ENCODE results near the gene KLF3. TPM values are rescaled to one million over a fixed set of nuclear protein-coding genes. Genes with fewer than 3 reads are reported as not detected.

The KLF3 gene
- polyA plus RNA-seq, 1 donor: 65.4 TPM

GRCh38 chr4:38693569-38693968, 29.6 kb downstream of the KLF3 start:
- DNase-seq: no peak

- DNase-seq: no peak
These were observed 30.3 kb downstream of the KLF3 start for GRCh38 chr4:38694330-38694729.

GRCh38 chr4:38695809-38696208, 31.8 kb downstream of the KLF3 start:
- DNase-seq: no peak

GRCh38 chr4:38696697-38697096, 32.7 kb downstream of the KLF3 start:
- no peak for DNase-seq

- no peak for DNase-seq
These were observed 34.2 kb downstream of the KLF3 start for GRCh38 chr4:38698176-38698575.

GRCh38 chr4:38699112-38699511, 35.1 kb downstream of the KLF3 start:
- no peak for DNase-seq

GRCh38 chr4:38703635-38704034, 39.6 kb downstream of the KLF3 start:
- no peak for DNase-seq

- DNase-seq: no peak
These were observed 40.7 kb downstream of the KLF3 start for GRCh38 chr4:38704622-38705154.

- DNase-seq: no peak
These were observed 42.3 kb downstream of the KLF3 start for GRCh38 chr4:38706301-38706700.

- DNase-seq: no peak
These were observed 46.1 kb downstream of the KLF3 start for GRCh38 chr4:38710053-38710452.

- DNase-seq: no peak
These were observed 47.1 kb downstream of the KLF3 start for GRCh38 chr4:38711066-38711465.

- DNase-seq: no peak
These were observed 51.1 kb downstream of the KLF3 start for GRCh38 chr4:38715050-38715449.

- DNase-seq: no peak
These were observed 52.3 kb downstream of the KLF3 start for GRCh38 chr4:38716256-38716655.

- DNase-seq: no peak
These were observed 53.6 kb downstream of the KLF3 start for GRCh38 chr4:38717604-38718003.

- no peak for DNase-seq
These were observed 59.1 kb downstream of the KLF3 start for GRCh38 chr4:38723114-38723513.

- DNase-seq: no peak
These were observed 59.9 kb downstream of the KLF3 start for GRCh38 chr4:38723726-38724474.

- DNase-seq: no peak
These were observed 60.4 kb downstream of the KLF3 start for GRCh38 chr4:38724475-38724808.

- no peak for DNase-seq
These were observed 64.7 kb downstream of the KLF3 start for GRCh38 chr4:38728631-38729141.

- DNase-seq: no peak
These were observed 66.5 kb downstream of the KLF3 start for GRCh38 chr4:38730493-38730829.

GRCh38 chr4:38730830-38731646, 67.0 kb downstream of the KLF3 start:
- peak; percentile 72 for DNase-seq

- DNase-seq: no peak
These were observed 69.7 kb downstream of the KLF3 start for GRCh38 chr4:38733663-38734062.

- DNase-seq: no peak
These were observed 70.4 kb downstream of the KLF3 start for GRCh38 chr4:38734446-38734845.

- no peak for DNase-seq
These were observed 70.9 kb downstream of the KLF3 start for GRCh38 chr4:38734911-38735310.
